ENCODE data around the gene PDC. TPM values are rescaled to one million over a fixed set of nuclear protein-coding genes. Genes with fewer than 3 reads are reported as not detected.

PDC gene
- total RNA-seq = not detected in 2 replicates

GRCh38 chr1:186461014-186461413 lies at the start of gene PDC:
PDC (minus strand) TSS chr1:186461114; CDS start chr1:186449459, 11,655 bp downstream.

Other genes with a start within 250 kb of the PDC start
- not detected in 2 replicates for gene PRG4, start 164.8 kb downstream of the PDC start, total RNA-seq
- 77.7 and 81.8 TPM in 2 replicates for gene TPR, start 85.9 kb downstream of the PDC start, total RNA-seq
- gene ODR4, start 85.3 kb downstream of the PDC start, total RNA-seq = 18.4 and 20.3 TPM in 2 replicates
- 16.5 and 28.7 TPM in 2 replicates for gene PTGS2, start 219.3 kb upstream of the PDC start, total RNA-seq